Astrocyte of the hippocampus (primary cell): ENCODE results near the gene ICOS.

Source experiments
- DNase-seq: peaks from one replicate; pipeline ENCODE4 v3.0.0; 2011; ENCODE audit warnings: low read depth, low spot score

The ICOS gene

GRCh38 chr2:203936535-203936934 is at the start of gene ICOS:
Gene ICOS, plus strand, starts transcription at chr2:203936763. Its CDS starts 52 bp downstream, at chr2:203936815.
- no peak for DNase-seq

GRCh38 chr2:203887677-203888076 is 48.9 kb upstream of the ICOS start:
- peak; percentile 46 for DNase-seq

DNA sequence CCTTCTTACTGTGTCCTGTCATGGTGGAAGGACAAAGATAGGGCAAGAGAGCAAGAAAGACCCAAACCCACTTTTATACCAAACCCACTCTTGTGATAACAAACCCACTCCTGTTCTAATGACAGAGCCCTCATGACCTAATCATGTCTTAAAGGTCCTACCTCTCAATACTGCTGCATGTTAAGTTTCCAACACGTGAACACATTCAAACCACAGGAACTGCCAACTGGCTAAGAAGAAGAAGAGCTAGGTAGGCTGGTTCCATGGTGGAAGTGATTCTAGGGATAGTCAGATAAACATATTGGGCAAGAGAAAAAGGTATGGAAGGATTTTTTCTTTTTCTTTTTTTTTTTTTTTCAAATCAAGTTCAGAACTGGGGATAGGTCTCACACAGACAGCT is 47.0 kb upstream of the ICOS start:
- no peak for DNase-seq

DNA sequence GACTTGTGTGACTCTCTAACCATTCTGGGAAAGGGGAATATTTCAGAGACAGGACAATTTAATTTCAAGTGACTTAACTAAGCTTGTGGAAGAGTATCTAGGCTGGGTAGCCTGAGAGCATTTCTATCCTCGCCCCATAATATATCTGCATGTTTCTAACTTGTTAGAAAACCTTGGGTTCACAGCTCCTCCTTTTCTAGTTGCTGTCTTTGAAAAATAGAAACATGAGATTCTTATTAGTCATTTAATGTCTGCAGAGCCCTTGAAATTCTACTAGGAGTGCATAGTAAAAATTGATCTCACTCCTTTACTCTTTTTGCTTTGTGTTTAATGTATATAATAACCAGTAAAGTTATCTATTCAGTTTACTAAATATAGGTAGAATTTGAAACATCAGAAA is 46.6 kb upstream of the ICOS start:
- no peak for DNase-seq

GRCh38 chr2:203890733-203891132 is 45.8 kb upstream of the ICOS start:
- DNase-seq, result no peak

GRCh38 chr2:203891474-203891873 is 45.1 kb upstream of the ICOS start:
- no peak for DNase-seq

DNA sequence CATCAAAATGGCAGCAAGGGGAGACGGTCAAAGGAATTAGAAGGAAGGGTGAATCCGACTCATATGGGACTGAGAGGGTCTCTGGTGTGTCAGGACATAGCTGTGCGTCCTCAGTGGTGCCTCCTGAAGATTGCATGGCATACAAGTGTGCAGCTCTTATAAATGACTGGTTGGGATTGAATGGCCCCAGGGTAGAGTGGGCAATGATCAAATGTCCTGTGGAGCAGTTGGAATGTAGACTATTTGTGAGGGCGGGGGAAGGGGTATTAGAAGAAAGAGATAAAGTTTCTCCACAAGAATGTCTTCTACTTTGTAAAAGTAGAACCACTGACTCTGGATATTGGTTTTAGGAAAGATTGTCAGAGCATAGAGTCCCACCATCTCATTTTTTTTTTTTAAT is 44.4 kb upstream of the ICOS start:
- DNase-seq, result no peak

- no peak for DNase-seq
Observed at GRCh38 chr2:203893401-203893800, 43.2 kb upstream of the ICOS start.

GRCh38 chr2:203893840-203894239 is 42.7 kb upstream of the ICOS start:
- DNase-seq, result no peak

- no peak for DNase-seq
Observed at GRCh38 chr2:203894262-203894661, 42.3 kb upstream of the ICOS start.

DNA sequence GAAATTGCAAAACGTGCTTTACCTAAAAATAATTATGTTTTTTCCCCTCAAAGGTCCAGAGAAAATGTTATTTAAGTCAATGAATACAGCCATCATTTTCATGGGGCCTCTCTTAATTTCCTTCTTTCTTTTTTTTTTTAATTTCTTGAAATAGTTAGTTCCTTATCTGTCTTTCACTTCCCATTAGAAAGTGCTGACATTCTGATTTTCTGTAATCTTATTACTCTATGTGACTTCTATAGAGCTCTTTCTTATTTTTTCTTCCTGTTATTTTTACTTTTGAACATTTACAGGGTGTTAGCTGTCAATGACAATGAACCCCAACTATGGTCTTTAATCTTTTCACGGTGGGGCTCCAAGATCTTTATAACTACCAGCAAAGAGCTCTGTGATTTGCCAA is 39.0 kb upstream of the ICOS start:
- no peak for DNase-seq

- DNase-seq, result no peak
Observed at GRCh38 chr2:203898657-203899056, 37.9 kb upstream of the ICOS start.

- DNase-seq, result peak; percentile 50
Observed at GRCh38 chr2:203900253-203900652, 36.3 kb upstream of the ICOS start.

DNA sequence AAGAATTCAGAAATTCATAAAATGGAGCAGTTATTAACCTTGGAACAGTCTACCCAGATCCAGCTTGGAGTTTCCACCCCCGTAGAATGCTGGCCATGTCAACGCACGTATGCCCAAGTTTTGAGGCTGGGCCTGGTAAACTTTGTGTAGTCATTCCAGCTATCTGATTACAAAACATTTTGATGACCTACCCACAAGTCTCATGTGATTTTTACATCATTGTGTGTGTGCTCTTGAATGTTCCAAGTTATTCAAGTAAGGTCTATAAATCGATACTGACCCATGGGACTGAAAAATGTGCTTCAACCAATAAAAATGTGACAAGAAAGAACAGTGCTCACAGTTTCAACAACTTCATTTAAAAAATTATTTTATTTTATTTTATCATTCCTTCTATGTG is 32.5 kb upstream of the ICOS start:
- DNase-seq, result no peak

- DNase-seq, result no peak
Observed at GRCh38 chr2:203905656-203906055, 30.9 kb upstream of the ICOS start.

DNA sequence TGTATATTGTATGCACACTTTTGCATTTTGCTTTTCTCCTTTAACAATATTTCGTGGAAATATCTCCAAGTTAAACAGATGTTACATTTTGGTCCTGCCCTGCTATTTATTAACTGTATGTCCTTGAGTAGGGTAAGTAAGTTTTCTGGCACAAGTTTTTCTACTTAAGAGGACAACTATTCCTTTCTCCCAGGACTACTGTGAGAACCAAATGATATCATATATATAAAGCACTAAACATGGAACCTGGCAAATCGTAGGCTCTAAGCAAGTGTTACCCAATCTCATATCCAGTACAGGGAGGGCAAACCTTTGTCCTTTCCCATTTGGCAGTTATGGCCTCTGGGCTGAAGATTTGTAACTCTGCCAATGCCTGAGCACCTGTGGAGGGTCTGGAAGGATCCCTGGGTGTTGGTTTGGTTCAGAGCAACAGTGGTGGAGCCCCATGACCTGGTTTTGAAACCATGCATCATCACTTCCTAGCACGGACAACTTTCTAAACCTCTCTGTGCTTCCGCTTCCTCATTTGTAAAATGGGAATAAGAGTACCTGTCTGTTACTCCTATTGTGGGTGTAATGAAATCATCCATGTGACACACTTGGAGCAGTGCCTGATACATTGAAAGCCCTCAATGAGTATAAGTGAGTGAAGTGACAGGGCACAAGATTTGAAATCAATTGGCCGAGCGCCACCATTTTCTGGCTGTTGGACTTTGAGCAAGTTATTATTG is 28.3 kb upstream of the ICOS start:
- DNase-seq, result no peak

GRCh38 chr2:203908797-203909185 is 27.8 kb upstream of the ICOS start:
- DNase-seq, result no peak

DNA sequence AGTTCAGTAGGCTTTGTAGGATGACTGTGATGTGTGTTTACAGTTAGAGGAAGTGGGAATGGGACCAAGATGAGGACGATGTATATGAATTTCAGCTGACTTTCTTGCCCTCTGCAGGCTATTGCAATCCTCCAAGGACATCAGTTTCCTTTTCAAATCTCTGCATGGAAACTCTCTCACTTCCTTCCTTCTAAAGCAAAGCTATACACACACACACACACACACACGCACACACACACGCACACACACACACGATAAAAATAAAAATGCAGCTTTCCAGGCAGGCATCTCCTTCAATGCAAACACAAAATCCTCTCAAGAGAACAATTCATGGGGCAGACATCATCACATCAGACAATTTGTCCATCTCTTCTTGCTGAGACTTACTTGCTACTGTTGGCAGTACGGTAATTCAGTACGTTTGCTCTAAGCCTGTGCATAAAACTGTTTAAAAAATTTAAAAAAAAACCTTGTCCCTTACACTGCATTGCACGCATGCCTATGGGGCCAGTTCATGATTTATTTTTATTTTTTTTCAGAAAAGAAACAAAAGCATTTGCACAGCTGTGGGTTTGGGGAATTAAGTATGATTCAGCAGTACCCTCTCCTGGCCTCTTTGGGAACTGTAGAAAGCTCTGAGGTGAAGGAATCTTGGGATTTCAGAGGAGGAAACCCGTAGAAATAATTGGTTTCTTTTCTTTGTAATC is 27.1 kb upstream of the ICOS start:
- DNase-seq, result peak; percentile 83

DNA sequence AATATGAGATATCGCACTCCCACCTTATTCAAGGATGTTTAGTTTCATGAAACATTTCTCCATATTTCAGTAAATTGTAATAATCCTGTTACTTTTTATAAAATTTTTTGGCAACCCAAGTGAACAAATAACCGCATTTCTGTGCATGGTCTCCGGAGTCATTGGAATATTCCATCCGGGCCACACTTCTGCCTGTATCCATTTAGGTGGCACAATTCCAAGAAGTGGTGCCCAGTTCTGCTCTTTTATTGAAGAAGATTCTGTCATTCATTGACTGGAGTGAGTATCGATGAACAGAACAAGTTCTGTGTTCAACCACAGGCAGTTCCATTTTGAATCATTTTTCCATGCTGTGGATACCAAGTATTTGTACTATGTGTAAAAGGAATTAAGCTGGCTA is 26.6 kb upstream of the ICOS start:
- DNase-seq, result no peak

GRCh38 chr2:203913947-203914346 is 22.6 kb upstream of the ICOS start:
- DNase-seq, result no peak

- DNase-seq, result no peak
Observed at GRCh38 chr2:203914546-203915182, 21.9 kb upstream of the ICOS start.

GRCh38 chr2:203915256-203915655 is 21.3 kb upstream of the ICOS start:
- DNase-seq, result no peak

DNA sequence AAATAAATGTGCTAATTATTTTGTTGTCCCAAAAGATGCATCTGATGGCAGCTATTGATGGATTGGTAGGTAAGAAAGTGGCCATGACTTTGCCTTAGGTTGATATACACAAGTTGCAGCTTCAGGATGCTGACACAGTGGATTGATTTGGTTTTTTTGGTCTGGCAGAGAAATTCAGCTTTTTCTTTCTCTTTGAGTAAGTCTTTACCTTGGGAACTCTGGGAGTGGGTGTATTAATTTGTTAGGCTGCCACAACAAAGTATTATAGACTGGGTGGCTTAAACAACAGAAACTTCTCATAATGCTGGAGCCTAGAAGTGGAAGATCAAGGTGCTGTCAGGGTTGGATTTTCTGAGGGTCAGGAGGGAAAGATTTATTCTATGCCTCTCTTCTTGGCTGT is 19.8 kb upstream of the ICOS start:
- no peak for DNase-seq
